Measurements from ENCODE around the gene ANKFN1. TPM values are rescaled to one million over a fixed set of nuclear protein-coding genes. Genes with fewer than 3 reads are reported as not detected.

ANKFN1 gene
- total RNA-seq, 3 donors from 2014 or later, result 4.1 to 12.8 (median 5.6) TPM

DNA sequence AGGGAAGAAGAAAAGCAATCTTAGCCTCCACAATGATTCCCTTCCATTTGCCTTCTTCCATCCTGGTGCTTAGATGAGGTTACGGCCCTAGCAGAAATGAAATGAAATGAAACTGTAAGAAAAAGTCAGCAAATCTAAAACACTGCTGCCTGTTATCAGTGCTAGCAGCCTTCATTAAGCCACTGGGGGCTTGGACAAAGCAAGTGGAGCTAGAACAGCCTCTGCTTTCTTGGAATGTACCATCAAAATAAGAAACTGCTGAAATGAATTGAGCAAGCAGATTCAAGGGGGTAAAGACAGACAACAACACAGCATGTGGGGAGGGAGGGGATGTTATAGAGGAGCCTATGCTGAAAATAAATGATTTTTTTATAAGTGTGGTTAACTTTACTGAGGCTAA lies 5.1 kb downstream of the ANKFN1 start:
- TF ChIP-seq, protein P1, sequence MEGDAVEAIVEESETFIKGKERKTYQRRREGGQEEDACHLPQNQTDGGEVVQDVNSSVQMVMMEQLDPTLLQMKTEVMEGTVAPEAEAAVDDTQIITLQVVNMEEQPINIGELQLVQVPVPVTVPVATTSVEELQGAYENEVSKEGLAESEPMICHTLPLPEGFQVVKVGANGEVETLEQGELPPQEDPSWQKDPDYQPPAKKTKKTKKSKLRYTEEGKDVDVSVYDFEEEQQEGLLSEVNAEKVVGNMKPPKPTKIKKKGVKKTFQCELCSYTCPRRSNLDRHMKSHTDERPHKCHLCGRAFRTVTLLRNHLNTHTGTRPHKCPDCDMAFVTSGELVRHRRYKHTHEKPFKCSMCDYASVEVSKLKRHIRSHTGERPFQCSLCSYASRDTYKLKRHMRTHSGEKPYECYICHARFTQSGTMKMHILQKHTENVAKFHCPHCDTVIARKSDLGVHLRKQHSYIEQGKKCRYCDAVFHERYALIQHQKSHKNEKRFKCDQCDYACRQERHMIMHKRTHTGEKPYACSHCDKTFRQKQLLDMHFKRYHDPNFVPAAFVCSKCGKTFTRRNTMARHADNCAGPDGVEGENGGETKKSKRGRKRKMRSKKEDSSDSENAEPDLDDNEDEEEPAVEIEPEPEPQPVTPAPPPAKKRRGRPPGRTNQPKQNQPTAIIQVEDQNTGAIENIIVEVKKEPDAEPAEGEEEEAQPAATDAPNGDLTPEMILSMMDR (IDR thresholded peaks at IDR 0.05), result no peak
- TF ChIP-seq POLR2A (IDR thresholded peaks at IDR 0.05), result no peak
- no peak for TF ChIP-seq POLR2AphosphoS5 (IDR thresholded peaks at IDR 0.05)
- intact Hi-C loops (cut with DNase I; ENCODE audit: low total_unique reads), result no loop called here
- no peak overlapping the region for H3K27ac ChIP-seq

DNA sequence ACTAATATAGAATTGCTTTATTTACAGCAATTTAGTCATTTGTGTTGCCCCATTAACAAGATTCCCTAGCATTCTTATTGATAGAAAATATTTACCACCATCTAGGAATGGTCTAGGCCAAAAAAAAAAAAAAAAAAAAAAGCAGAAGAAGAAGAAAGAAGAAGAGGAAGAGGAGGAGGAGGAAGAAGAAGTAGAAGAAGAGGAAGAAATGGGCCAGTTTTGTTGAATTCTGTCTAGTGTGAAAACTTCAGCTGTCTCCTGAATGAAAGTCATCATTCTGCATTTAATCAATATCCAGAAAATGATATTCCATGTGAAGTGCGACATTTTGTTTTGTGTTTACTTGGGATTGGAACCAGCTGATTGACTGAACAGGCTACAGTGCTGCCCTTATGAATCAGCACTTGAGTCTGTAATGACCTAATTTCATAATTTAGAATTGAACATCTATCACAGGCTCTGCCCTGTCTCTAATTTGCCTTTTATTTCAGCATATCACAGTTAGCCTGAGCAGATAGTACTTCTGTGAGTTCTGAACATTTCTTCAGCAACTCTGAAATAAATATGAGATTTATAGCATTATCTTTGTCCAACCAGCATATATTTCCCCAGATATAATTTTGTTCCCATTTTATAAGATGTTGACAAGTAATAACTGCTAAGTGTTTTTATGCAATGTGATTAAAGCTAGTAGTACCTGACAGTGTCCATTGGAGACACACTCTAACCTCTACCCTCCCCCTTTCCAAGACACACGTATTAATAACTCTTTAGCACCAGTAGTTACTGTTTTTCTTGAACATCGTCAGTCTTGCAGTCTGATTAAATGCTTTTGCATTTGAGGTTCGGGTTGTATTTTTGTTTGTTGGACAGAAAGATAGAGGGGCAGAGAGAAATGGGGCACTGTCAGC lies 5.9 kb downstream of the ANKFN1 start:
- H3K27ac ChIP-seq, result no peak overlapping the region
- no peaks in the 10 kb centered on the region for H3K36me3 ChIP-seq
- H3K4me3 ChIP-seq, result no peak overlapping the region
- TF ChIP-seq POLR2A (IDR thresholded peaks at IDR 0.05) (no peak), POLR2AphosphoS5 (IDR thresholded peaks at IDR 0.05) (no peak)
- TF ChIP-seq, protein P1 (IDR thresholded peaks at IDR 0.05), result no peak
- DNase-seq (ENCODE audit: low spot score in 2 of 2), result no peak
- H3K4me1 ChIP-seq, result no peaks in the 10 kb centered on the region
- intact Hi-C loops (cut with DNase I; ENCODE audit: low total_unique reads), result no loop called here
- no peaks in the 10 kb centered on the region for H3K27me3 ChIP-seq
- H3K9me3 ChIP-seq, result no peaks in the 10 kb centered on the region

More for the DNA sequence above, 5.1 kb downstream of the ANKFN1 start:
- no peak for DNase-seq (ENCODE audit: low spot score in 2 of 2)
- Histone ChIP-seq H3K4me1 (no peaks in the 10 kb centered on the region), H3K36me3 (no peaks in the 10 kb centered on the region), H3K27me3 (no peaks in the 10 kb centered on the region), H3K9me3 (no peaks in the 10 kb centered on the region), H3K4me3 (no peak overlapping the region)

DNA sequence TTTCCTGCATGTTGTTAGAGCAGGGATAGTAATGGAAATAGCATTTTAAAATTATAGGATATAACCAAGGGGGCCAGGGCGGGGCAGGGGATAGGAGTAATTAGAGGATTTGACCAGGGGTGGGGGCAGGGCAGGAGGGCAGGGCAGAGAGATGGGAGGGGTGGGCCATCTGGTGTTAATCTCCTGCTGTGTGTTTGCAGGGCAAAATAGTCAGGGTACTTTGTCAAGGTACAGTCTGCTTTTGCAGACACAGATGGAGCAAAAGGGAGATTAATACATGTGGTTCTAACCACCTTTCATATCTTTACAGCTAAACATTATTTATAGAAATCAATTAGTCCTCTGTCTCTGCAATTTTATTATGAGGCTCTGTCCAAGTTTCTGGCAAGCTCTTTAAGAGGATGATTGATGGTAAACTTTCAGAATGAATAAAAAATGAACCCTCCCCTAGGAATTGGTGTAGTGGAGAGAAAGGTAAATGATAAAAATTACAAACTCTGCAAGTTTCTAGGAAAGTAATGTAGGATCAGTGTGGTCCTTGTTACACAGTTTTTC lies 6.6 kb downstream of the ANKFN1 start:
- H3K9me3 ChIP-seq, result no peaks in the 10 kb centered on the region
- DNase-seq (ENCODE audit: low spot score in 2 of 2), result no peak
- no peaks in the 10 kb centered on the region for H3K4me1 ChIP-seq
- H3K27ac ChIP-seq, result no peak overlapping the region
- no peak for TF ChIP-seq POLR2AphosphoS5 (IDR thresholded peaks at IDR 0.05)
- TF ChIP-seq, protein P1 (IDR thresholded peaks at IDR 0.05), result no peak
- no peak for TF ChIP-seq POLR2A (IDR thresholded peaks at IDR 0.05)
- no peak overlapping the region for H3K4me3 ChIP-seq
- H3K27me3 ChIP-seq, result no peaks in the 10 kb centered on the region
- H3K36me3 ChIP-seq, result no peaks in the 10 kb centered on the region
- intact Hi-C loops (cut with DNase I; ENCODE audit: low total_unique reads), result no loop called here

DNA sequence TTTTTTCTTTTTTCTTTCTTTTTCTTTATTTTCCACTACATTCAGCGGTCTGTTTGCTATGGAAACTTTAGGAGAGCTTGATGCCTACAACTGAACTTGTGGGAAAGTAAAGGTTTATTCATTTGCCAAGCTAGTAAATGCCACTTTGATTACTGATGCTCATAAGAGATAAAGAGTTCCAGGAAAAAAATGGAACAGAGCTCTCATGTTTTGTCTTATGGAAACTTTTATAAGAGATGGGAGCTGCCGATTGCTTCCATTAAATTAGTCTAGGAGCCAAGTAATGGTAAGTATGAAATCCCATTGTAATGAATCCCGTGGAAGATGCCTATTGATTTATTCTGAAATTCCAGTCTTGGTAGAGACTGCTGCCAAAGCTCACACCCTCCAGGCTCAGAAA lies 7.1 kb downstream of the ANKFN1 start:
- Histone ChIP-seq H3K9me3 (no peaks in the 10 kb centered on the region), H3K36me3 (no peaks in the 10 kb centered on the region), H3K4me1 (no peaks in the 10 kb centered on the region), H3K27ac (no peak overlapping the region), H3K27me3 (no peaks in the 10 kb centered on the region), H3K4me3 (no peak overlapping the region)
- intact Hi-C loops (cut with DNase I; ENCODE audit: low total_unique reads), result no loop called here
- TF ChIP-seq POLR2AphosphoS5 (IDR thresholded peaks at IDR 0.05), result no peak
- TF ChIP-seq, protein P1 (IDR thresholded peaks at IDR 0.05), result no peak
- TF ChIP-seq POLR2A (IDR thresholded peaks at IDR 0.05), result no peak
- DNase-seq (ENCODE audit: low spot score in 2 of 2), result no peak

DNA sequence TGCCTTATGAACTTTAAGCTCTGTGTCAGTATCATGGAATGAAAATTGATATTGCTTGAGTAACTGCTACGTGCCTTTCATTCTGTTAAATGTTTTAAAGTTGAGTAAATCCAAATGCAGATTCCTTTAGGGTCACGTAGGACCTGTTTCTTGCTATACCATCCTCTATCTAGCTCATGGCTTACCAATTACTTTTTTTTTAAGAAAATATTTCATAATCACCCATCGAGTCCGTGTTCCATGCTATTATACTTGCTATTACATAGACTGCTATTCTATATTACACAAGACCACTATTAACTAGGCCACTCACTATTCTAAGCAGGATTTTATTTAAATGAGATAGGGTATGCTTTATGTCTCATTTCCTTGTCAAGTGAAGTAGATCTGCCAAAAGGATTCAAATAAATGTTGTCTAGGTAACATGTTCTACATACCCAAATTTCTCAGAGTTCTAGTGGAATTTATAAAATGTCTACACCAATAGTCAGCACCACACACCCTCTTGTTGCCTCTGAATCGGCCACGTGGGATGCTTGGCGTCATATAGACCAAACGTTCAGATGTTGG lies 11.9 kb downstream of the ANKFN1 start:
- Histone ChIP-seq H3K27ac (no peak overlapping the region), H3K36me3 (no peaks in the 10 kb centered on the region), H3K27me3 (no peaks in the 10 kb centered on the region), H3K4me3 (no peak overlapping the region), H3K9me3 (no peaks in the 10 kb centered on the region), H3K4me1 (no peaks in the 10 kb centered on the region)
- no peak for TF ChIP-seq POLR2AphosphoS5 (IDR thresholded peaks at IDR 0.05)
- TF ChIP-seq POLR2A (IDR thresholded peaks at IDR 0.05), result no peak
- TF ChIP-seq, protein P1 (IDR thresholded peaks at IDR 0.05), result no peak
- no peak for DNase-seq (ENCODE audit: low spot score in 2 of 2)
- intact Hi-C loops (cut with DNase I; ENCODE audit: low total_unique reads), result no loop called here

Data from breast epithelium (tissue), 4 donors.